ENCODE data around the gene ROCK2.
"Not testable (repeated sequence)": the region's sequence is repeated elsewhere in the genome, so short reads cannot be mapped to it uniquely, and the experiment has no call there.

ROCK2 gene

DNA sequence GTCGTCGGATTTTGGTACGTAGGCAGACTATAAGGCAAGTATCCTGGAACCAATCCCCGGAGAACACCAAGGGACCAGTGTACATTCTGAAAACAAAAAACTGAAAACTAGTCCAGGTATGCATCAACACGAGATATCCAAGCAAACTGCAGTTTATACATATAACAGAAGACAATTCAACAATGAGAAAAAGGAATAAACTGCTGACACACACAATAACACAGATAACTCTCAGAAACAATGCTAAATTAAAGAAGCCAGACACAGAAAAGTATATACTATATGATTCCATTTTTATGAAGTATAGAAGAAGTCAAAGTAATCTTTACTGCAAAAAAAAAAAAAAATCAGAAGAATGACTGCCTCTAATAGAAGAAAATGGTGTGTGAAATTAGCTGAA is 5.9 kb downstream of the ROCK2 start:
- DNase-seq: no peak

DNA sequence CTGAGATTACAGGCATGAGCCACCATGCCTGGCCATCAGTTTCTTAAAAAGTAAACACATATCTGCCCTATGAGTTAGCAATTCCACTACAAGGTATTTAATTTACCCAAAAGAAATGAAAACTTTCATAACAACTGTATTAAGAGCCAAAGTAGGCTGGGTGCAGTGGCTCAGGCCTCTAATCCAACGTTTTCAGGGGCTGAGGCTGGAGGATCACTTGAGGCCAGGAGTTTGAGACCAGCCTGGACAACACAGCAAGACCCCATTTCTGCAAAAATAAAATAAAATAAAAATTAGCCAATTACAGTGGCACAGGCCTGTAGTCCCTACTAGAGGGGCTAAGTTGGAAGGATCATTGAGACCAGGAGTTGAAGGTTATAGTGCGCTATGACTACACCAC is 6.5 kb downstream of the ROCK2 start:
- DNase-seq: no peak

DNA sequence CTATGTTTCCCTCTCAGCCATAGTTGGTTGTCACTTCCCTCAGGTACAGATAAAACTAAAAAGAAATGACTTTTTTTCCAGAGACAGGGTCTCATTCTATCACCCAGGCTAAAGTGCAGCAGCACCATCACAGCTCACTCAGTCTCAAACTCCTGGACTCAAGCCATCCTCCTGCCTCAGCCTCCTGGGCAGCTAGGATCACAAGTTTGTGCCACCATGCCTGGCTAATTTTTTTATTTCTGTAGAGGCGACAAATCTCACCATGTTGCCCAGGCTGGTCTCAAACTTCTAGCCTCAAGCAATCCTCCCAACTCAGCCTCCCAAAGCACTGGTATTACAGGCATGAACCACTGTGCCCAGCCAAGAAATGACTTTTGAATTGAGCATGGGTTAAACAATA is 8.2 kb downstream of the ROCK2 start:
- DNase-seq: no peak

DNA sequence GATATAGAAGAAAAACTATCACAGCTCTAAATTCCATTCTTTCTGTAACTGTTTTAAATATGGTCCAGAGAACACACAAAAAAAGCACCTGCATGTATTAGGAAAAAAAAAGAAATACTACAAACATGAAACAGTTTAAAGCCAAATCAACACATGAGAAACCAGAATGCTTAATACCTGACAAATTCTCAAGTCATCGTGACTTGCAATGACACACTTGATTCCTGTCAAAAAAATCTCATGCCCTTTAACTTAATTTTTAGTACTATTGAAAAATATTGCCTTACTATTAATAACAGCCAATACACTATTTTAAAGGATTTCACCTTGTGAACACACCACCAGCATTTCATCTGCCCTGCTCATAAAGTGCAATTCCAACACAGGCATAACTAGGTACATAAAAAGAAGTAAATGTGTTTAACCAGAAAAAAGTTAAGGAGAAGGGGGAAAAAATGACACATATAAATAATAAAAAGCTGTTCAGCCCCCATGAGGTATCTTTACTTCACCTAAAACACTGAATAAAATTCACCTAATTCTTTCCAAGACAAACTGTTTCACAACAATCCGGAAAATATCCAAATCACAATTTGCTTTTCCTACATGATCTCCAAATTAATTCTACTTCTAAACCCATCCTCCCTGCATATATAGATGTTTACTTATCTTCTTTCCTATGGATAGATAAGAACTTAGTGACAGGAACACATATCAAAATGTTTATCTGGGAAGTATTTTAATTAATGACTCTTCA is 10.8 kb downstream of the ROCK2 start:
- DNase-seq: no peak

DNA sequence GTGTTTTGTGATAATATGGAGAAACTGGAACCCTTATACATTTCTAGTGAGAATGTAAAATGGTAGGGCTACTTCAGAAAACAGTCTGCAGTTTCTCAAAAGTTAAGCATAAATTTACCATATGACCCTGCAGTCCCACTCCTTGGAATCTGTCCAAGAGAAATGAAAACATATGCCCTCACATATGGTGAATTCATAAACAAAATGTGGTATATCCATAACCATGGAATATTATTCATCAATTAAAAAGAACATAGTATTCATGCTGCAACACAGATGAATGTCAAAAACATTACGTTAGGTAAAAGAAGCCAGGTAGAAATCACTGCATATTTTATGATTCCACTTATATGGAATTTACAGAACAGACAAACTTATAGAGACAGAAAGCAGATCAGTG is 11.8 kb downstream of the ROCK2 start:
- no peak for DNase-seq

DNA sequence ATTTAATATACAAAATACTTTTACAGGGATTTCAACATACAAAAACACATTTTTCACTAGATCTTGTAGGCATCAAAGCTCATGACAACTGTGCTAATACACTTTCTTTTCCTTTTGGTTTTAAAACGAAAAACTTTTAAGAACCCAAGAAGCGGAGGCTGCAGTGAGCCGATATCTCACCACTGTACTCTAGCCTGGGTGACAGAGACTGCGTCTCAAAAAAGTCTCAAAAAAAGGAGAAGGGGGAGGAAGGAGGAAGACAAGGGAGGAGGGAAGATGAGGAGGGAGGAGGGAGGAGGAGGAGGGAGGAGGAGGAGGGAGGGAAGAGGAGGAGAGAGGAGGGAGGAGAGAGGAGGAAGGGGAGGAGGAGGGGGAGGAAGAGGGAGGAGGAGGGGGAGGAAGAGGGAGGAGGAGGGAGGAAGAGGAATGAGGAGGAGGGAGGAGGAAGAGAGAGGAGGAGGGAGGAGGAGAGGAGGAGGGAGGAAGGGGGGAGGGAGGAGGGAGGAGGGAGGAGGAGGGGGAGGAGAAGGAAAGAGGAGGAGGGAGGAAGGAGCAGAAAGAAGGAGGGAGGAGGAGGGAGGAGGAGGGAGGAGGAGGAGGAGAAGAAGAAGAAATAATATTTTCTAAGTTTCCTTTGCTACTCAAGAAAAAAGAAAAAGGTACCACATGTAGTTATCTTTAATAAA is 13.8 kb downstream of the ROCK2 start:
- DNase-seq: no peak

DNA sequence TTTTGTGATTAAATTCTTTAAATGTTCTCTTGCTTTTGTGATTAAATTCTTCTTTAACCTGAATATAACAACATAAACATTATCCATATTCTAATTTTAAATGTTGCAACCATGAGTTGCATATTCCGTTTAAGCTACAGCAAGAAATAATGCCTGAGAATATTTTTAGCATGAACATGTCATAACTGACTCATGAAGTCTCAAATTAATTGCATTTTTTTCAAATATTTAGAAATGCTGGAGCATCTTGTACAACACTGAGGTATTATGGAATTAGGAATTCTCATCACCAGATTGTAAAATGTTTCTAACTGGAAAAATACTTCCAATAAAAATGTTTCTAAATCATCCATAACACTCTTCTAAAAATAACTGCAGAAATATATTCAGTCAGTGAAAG is 14.7 kb downstream of the ROCK2 start:
- no peak for DNase-seq

DNA sequence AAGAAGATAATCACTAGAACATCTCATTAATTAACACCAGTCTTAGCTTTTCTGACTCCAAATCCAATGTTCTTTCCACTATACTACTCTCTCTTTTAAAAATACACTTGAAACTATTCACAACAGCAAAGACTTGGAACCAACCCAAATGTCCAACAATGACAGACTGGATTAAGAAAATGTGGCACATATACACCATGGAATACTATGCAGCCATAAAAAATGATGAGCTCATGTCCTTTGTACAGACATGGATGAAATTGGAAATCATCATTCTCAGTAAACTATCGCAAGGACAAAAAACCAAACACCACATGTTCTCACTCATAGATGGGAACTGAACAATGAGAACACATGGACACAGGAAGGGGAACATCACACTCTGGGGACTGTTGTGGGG is 15.9 kb downstream of the ROCK2 start:
- not testable (repeated sequence) for DNase-seq

DNA sequence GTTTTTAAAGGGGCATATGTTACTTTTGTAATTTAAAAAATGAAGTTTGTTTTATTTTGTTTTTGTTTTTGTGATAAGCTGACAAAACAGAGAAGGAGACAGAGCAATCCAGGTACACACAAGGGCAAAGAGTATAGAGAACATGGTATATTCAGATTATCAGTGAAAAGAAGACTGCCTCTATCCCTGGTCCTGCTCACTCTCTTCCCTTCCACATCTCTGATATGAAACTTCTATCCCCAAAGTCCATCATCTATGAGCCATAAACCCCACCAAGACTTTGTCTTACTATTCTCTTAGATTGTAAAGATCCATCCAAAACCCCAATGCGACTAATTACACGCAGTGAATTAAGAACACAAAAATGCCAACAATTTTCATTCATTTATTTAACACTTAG is 16.6 kb downstream of the ROCK2 start:
- DNase-seq: no peak

DNA sequence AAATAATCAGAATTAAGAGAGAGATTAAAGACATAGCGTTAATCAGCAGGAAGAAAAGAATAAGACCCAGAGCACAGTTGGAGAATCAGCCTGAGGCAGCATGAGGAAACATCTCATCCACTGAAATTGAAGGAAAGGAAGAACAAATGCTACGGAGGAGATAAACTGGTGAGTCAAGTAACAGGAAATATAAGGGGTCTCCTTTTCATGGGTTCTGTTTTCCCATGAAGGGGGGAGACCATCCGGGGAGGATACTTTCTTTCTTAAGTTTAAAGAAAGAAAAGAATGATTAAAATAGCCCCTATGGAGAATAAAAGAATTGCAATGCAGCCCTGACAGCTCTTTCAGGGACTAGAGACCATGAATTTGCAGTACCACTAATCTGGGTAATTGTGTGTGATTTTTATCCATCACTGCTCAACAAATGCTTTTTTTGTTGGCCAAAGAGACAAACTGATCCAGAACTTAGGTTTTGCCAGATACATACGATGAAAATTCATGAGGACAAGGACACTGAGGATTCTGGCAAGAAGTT is 17.7 kb downstream of the ROCK2 start:
- DNase-seq: no peak

DNA sequence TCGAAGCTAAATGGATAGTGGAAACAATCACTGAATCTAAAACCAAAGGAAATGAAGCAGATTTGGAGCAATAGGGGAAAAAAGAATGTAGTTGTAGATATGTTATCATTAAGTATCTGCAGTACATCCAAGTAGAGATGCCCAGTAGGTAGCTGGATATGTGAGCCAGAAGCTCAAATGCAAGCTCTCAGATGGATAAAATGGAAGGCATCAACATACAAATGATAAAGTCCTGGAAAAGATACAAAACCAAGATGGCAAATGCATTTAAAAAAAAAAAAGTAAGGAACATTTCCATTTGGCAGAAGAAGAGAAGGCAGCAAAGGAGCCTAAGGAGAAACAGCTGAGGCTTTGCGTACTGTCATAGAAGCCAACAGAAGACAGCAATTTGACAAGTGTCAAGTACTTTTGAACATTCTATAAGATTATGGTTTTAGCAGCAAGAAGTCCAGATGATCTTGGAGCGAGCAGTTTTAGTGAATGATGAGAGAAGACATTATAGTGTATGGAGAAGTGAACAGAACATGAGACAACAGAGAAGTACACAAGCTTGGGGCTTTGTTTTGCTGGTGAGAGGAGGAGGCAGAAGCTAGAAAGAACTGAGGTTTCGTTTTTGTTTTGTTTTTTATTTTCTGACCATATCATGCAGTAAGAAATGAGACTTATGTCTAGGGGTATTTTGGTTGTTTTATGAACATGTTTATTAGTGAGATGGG is 18.3 kb downstream of the ROCK2 start:
- DNase-seq: no peak

DNA sequence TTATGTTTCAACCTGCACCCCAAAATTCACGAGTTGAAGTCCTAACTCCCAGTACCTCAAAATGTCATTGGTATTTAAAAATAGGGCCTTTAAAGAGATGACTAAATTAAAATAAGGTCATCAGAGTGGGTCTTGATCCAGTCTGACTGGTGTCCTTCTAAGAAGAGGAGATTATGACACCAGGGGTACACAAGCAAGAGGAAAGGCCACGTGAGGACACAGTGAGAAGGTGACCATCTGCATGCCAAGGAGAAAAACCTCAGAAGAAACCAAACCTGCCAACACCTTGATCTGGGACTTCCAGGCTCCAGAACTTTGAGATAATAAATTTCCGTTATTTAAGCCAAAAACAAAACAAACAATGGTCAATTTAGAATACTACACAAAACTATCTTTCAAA is 22.6 kb downstream of the ROCK2 start:
- no peak for DNase-seq

DNA sequence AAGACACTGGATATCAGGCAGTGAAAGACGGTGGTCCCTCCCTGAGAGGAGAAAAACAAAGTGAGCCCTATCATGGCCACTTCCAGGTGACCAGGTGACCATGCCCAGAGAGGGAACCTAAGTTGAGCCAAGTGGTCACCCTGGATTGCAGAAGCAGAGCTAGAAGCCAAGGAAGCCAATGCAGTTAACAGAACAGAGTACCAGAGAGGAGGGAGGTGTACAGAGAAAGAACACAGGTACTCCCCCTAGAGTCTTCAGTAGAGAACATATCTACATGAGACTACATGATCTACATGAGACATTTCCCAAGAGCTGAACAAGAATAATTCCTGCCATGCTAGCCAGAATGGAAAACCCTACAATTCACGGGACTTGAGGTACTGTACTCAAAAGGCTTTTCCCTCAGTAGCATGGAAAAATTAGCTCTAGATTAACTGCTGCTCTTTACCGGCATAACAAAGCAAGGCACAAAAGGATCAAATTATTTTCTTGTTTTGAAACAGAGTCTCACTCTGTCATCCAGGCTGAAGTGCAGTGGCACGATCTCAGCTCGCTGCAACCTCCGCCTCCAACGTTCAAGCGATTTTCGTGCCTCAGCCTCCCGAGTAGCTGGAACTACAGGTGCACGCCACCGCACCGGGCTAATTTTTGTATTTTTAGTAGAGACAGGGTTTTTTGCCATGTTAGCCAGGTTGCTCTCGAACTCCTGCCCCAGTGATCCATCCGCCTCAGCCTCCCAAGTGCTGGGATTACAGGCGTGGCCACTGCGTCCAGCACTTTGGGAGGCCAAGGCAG is 23.5 kb downstream of the ROCK2 start:
- DNase-seq: no peak

DNA sequence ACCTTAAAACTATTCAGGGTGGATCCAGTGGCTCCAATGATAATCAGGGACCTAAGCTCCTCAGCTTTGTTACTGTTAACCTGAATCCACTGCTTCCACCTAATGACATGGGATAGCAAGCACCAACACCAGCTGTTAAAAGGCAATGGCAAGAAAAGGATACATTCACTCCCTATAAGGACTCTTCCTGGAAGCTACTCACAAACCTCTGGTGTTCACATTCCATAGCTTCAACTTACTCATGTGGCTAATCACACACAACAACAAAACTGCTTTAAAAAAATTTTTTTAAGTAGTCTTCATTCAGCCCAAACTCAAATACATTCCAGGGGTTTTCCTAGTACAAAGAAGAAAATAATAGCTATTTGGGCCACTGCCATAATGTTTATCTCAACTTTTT is 24.5 kb downstream of the ROCK2 start:
- no peak for DNase-seq

DNA sequence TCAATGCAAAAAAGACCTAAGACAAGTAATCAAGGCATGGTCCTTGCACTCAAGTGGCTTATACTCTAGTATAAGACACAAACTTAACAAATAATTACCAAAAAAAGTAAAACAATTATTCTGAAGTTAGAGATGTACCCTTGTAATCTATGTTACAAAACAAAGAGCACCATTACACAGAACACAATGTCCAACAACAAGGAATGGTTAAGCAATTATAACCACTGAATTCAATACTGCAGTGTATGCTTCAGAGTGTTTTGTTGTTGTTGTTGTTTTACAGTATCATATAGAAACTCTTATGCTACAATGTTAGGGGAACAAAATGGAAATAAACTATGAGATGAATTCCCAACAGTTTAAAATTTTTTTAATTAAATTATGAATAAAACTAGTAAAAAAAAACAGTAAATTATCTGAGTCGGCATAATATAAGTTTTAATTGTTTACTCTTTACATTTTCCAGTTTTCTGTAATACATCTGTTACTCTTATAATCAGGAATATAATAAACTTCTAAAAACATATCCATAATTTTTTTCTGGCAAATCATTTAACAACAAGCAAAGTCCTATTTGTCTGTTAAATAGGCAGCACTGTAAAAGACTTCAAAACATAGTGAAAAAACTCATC is 29.2 kb downstream of the ROCK2 start:
- DNase-seq: no peak

DNA sequence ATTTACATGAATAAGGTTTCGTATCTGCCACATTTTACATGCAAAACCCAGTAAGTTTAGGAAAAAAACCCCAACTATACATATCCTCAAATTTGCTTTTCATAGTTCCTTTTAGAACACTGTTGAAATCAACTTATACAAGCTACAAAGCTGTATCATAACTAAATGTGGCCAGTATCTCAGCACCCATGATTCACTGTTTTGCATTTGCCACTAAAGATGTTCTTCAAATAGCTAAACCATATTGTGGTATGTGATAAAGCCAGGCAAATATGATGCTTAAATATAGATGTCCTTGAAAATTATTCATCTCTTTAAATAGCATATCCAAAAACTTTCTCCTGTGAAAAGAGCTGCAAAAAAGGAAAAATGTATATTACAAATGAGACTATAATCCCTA is 29.9 kb downstream of the ROCK2 start:
- no peak for DNase-seq

DNA sequence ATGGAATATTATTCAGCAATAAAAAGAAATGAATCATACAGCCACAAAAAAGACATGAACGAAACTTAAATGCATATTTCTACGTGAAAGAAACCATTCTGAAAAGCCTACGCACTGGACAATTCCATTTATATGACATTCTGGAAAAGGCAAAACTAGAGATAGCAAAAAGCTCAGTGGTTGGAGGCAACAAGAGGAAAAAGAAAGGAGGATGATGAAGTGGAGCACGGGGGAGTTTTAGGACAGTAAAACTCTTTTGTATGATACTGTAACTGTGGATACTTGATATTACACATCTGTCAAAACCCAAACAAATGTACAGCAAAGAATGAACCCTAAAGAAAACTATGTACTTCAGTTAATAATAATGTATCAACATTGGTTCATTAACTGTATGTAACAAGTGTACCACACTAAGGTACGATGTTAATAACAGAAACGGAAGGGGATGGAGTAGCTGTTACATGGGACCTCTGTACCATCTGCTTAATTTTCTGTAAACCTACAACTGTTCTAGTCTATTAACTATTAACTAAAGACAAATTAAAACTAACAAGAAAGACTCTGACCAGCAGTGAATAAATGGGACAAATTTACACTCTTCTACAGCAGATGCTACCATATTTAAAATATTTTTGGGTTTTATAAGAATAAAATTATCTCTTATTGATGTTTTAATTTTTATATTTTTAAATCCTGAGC is 31.5 kb downstream of the ROCK2 start:
- no peak for DNase-seq

DNA sequence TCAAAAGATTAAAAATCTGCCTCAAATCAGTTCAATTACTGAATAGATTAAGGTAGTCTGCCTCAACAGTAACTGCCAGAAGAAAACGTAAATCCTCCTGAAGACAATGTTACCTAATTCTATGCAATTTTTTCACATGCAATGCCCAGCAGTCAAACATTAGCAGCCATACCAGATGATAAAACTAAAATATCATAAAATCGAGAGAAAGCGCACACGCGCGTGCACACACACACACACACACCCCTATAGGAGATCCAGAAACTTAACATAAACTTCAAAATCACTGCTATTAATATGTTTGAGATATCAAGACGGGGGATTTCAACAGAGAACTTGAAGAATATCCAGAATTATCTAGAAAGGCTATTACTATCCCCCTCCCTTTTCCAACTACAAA is 32.9 kb downstream of the ROCK2 start:
- DNase-seq: no peak

DNA sequence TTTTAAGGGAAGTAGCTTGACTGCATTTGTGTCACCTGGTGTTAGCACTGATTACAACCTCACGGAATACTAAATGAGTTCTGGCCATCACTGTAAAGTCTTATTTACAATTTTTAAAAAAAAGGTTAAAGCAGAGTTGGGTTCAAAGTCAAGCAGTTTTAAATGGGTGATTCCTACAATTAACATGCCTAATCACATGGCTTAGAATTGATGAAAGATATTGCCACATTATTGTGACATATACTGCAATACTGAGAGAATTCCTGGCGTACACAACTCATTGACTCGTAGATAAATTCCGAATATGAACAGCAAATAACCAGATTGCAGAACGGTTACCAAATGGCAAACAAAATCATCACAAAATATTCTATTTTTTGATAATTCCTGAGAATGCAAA is 34.2 kb downstream of the ROCK2 start:
- DNase-seq: no peak

DNA sequence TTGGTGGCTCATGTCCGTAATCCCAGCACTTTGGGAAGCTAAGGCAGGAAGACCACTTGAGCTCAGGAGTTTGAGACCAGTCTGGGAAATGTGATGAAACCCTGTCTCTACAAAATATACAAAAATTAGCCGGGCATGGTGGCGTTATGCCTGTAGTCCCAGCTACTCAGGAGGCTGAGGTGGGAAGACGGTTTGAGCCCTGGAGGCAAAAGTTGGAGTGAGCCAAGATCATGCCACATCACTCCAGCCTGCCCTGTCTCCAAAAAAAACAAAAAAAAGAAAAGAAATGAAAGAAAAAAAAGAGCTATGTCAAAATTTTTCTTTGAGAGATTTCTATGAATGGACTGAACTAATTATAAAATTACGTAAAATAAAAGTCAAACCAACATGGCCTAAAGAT is 34.7 kb downstream of the ROCK2 start:
- DNase-seq: no peak

DNA sequence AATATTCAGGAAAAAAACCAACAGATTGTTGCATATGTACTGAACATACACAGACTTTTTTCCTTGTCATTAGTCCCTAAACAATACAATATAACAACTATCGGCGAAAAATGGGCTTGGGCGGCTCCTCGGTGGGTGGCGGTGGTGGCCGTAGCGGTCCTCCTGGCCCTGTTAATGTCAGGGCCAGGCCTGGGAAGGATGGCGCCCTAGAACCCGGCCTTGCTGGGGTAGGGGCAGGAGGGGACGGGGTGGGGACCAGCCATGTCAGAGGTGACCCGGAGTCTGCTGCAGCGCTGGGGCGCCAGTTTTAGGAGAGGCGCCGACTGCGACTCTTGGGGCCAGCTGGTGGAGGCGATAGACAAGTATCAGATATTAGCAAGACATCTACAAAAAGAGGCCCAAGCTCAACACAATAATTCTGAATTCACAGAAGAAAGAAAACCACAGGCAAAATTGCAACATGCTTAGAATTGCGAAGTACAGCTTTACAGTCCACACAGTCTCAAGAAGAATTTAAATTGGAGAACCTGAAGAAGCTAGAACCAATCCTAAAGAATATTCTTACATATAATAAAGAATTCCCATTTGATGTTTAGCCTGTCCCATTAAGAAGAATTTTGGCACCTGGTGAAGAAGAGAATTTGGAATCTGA is 36.5 kb downstream of the ROCK2 start:
- no peak for DNase-seq

All from NK-92 treated with Interleukin-12 subunit alpha and Interleukin-12 subunit beta, amount 100 ng/mL, for 24 hours (cell line).